HG03103 (cell line): ENCODE data around the gene ASMTL.
"Not testable (repeated sequence)": the region's sequence is repeated elsewhere in the genome, so short reads cannot be mapped to it uniquely, and the experiment has no call there.

ENCODE experiments used
- ATAC-seq: cut with Tn5 transposase; IDR thresholded peaks from one replicate; pipeline ENCODE4 v1.9.1; 2021; ENCODE audit warnings: low read depth; ENCODE audit not compliant: unreplicated experiment

The ASMTL gene

GRCh38 chrX:1391707-1392375 is 60.9 kb downstream of the ASMTL start, which contains the start of gene SLC25A6:
SLC25A6 (minus strand) TSS chrX:1392113; CDS start chrX:1392009, 104 bp downstream.
- ATAC-seq: peak; percentile 95

GRCh38 chrX:1391370-1391706 is 61.4 kb downstream of the ASMTL start:
- peak; percentile 32 for ATAC-seq

GRCh38 chrX:1390621-1391369 is 61.9 kb downstream of the ASMTL start:
- ATAC-seq: no peak

GRCh38 chrX:1389993-1390285 is 62.8 kb downstream of the ASMTL start:
- ATAC-seq: no peak

- ATAC-seq: no peak
These were observed 63.3 kb downstream of the ASMTL start for GRCh38 chrX:1389181-1389992.

GRCh38 chrX:1388651-1389050 is 64.1 kb downstream of the ASMTL start:
- no peak for ATAC-seq

- ATAC-seq: no peak
These were observed 65.5 kb downstream of the ASMTL start for GRCh38 chrX:1387141-1387776.

GRCh38 chrX:1386338-1387127 is 66.2 kb downstream of the ASMTL start:
- no peak for ATAC-seq

GRCh38 chrX:1385253-1386223 is 67.2 kb downstream of the ASMTL start:
- no peak for ATAC-seq

- ATAC-seq: no peak
These were observed 68.0 kb downstream of the ASMTL start for GRCh38 chrX:1384658-1385252.

- ATAC-seq: no peak
These were observed 72.0 kb downstream of the ASMTL start for GRCh38 chrX:1380672-1381233.

- ATAC-seq: no peak
These were observed 74.4 kb downstream of the ASMTL start for GRCh38 chrX:1378306-1378759.

- ATAC-seq: no peak
These were observed 84.4 kb downstream of the ASMTL start for GRCh38 chrX:1368385-1368698.

- ATAC-seq: not testable (repeated sequence)
These were observed 86.3 kb downstream of the ASMTL start for GRCh38 chrX:1366363-1366762.

GRCh38 chrX:1361910-1362309 is 90.8 kb downstream of the ASMTL start:
- no peak for ATAC-seq

- no peak for ATAC-seq
These were observed 91.4 kb downstream of the ASMTL start for GRCh38 chrX:1361275-1361674.

GRCh38 chrX:1360171-1360570 is 92.5 kb downstream of the ASMTL start:
- ATAC-seq: no peak

- no peak for ATAC-seq
These were observed 93.2 kb downstream of the ASMTL start for GRCh38 chrX:1359477-1359873.
